ENCODE measurements around the gene GLDC.

The GLDC gene

DNA sequence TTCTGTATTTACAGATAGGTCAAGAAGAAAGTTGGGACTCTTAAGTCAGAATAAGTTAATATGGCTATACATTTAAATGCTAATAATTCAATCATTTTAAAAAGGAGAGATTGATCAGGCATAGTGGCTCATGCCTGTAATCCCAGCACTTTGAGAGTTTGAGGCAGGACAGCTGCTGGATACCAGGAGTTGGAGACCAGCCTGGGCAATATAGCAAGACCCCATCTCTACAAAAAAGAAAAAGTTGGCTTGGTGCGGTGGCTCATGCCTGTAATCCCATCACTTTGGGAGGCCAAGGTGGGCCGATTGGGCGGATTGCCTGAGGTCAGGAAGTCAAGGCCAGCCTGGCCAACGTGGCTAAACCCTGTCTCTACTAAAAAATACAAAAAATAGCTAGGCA, 15.0 kb upstream of the GLDC start:
- Histone ChIP-seq H3K27ac (replicated peaks) (no peak overlapping the region), H3K27me3 (ENCODE audit: insufficient read depth, poor library complexity, severe bottlenecking) (peaks cover under 1% of the 10 kb centered on the region), H3K4me3 (replicated peaks; ENCODE audit: insufficient read depth, low read length) (no peak overlapping the region)
- no peak for DNase-seq (ENCODE audit: low read depth in 1 of 2, low spot score in 1 of 2)
- TF ChIP-seq, protein P1, sequence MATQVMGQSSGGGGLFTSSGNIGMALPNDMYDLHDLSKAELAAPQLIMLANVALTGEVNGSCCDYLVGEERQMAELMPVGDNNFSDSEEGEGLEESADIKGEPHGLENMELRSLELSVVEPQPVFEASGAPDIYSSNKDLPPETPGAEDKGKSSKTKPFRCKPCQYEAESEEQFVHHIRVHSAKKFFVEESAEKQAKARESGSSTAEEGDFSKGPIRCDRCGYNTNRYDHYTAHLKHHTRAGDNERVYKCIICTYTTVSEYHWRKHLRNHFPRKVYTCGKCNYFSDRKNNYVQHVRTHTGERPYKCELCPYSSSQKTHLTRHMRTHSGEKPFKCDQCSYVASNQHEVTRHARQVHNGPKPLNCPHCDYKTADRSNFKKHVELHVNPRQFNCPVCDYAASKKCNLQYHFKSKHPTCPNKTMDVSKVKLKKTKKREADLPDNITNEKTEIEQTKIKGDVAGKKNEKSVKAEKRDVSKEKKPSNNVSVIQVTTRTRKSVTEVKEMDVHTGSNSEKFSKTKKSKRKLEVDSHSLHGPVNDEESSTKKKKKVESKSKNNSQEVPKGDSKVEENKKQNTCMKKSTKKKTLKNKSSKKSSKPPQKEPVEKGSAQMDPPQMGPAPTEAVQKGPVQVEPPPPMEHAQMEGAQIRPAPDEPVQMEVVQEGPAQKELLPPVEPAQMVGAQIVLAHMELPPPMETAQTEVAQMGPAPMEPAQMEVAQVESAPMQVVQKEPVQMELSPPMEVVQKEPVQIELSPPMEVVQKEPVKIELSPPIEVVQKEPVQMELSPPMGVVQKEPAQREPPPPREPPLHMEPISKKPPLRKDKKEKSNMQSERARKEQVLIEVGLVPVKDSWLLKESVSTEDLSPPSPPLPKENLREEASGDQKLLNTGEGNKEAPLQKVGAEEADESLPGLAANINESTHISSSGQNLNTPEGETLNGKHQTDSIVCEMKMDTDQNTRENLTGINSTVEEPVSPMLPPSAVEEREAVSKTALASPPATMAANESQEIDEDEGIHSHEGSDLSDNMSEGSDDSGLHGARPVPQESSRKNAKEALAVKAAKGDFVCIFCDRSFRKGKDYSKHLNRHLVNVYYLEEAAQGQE (IDR thresholded peaks at IDR 0.05; ENCODE audit: insufficient replicate concordance, low read depth), result no peak
- TF ChIP-seq CTCF (IDR thresholded peaks at IDR 0.05; ENCODE audit: insufficient read depth, low read length) (no peak), POLR2AphosphoS5 (IDR thresholded peaks at IDR 0.05; ENCODE audit: low read depth) (no peak), SPI1 (IDR thresholded peaks at IDR 0.05; ENCODE audit: borderline replicate concordance, low read depth) (no peak), GABPA (IDR thresholded peaks at IDR 0.05; ENCODE audit: low read depth) (no peak)

GRCh38 chr9:6658628-6659353, 13.3 kb upstream of the GLDC start:
- Histone ChIP-seq H3K27ac (replicated peaks) (no peak overlapping the region), H3K4me3 (replicated peaks; ENCODE audit: insufficient read depth, low read length) (no peak overlapping the region), H3K27me3 (ENCODE audit: insufficient read depth, poor library complexity, severe bottlenecking) (peaks cover 2% of the 10 kb centered on the region)
- TF ChIP-seq SPI1 (IDR thresholded peaks at IDR 0.05; ENCODE audit: borderline replicate concordance, low read depth) (no peak), POLR2AphosphoS5 (IDR thresholded peaks at IDR 0.05; ENCODE audit: low read depth) (no peak), CTCF (IDR thresholded peaks at IDR 0.05; ENCODE audit: insufficient read depth, low read length) (no peak), GABPA (IDR thresholded peaks at IDR 0.05; ENCODE audit: low read depth) (no peak)
- TF ChIP-seq, protein P1 (IDR thresholded peaks at IDR 0.05; ENCODE audit: insufficient replicate concordance, low read depth), result no peak
- no peak for DNase-seq (ENCODE audit: low read depth in 1 of 2, low spot score in 1 of 2)

GRCh38 chr9:6656614-6657300, 11.2 kb upstream of the GLDC start:
- Histone ChIP-seq H3K27me3 (ENCODE audit: insufficient read depth, poor library complexity, severe bottlenecking) (peaks cover 2% of the 10 kb centered on the region), H3K27ac (replicated peaks) (no peak overlapping the region), H3K4me3 (replicated peaks; ENCODE audit: insufficient read depth, low read length) (no peak overlapping the region)
- TF ChIP-seq CTCF (IDR thresholded peaks at IDR 0.05; ENCODE audit: insufficient read depth, low read length) (no peak), POLR2AphosphoS5 (IDR thresholded peaks at IDR 0.05; ENCODE audit: low read depth) (no peak), GABPA (IDR thresholded peaks at IDR 0.05; ENCODE audit: low read depth) (no peak), SPI1 (IDR thresholded peaks at IDR 0.05; ENCODE audit: borderline replicate concordance, low read depth) (no peak)
- TF ChIP-seq, protein P1 (IDR thresholded peaks at IDR 0.05; ENCODE audit: insufficient replicate concordance, low read depth), result no peak
- no peak for DNase-seq (ENCODE audit: low read depth in 1 of 2, low spot score in 1 of 2)
